ENCODE results near the gene TMEM178B.
A peak's percentile ranks its signal among the peaks of the same experiment; 100 is the strongest.

The TMEM178B gene

DNA sequence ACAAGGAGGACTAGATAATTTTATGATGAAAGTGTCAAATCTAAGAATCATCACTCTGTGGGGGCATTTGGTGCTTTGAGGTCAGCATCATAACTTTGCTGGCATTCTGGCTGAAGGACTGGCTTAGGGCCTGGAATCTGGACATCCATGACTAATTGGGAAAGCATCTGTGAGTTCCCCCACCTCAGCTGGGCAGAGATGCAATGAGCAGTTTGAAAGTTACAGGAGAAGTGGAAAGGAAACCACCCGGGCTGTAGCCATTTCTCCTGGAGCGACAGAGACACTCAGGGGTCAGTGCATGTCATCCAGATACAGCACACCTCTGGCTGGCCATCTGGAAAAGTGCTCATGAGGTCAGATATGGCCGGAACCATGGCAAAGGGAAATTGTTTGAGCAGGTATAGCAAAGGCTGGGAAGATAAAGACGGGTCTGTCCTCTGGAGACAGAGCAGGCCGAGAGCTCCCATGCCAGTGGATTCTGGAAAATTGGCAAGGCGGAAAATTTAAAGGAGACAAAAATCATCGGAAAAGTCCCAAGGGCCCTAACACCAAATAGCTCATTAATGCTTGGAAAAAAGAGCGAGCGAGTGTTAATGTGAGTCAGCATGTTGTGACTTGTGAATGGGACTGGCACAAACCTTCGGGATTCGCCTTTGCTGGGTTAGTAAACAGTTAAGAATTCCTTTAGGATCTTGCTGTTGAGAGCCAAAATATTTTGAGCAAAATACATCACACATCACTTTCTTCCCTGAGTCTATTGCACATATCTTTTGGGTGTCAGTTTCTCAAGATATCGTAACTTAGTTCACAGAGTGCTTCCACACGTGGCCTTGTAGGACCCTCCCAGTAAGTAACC, 288.9 kb downstream of the TMEM178B start:
- H3K27ac ChIP-seq: peak overlapping the region in 1 of 2 donors; percentile 2
- H3K4me1 ChIP-seq: peaks cover 0 to 18% (median 5%) of the 10 kb centered on the region in 4 donors
- no peaks in the 10 kb centered on the region for H3K36me3 ChIP-seq
- no peak for DNase-seq
- H3K9me3 ChIP-seq: no peaks in the 10 kb centered on the region
- TF ChIP-seq, protein P1, sequence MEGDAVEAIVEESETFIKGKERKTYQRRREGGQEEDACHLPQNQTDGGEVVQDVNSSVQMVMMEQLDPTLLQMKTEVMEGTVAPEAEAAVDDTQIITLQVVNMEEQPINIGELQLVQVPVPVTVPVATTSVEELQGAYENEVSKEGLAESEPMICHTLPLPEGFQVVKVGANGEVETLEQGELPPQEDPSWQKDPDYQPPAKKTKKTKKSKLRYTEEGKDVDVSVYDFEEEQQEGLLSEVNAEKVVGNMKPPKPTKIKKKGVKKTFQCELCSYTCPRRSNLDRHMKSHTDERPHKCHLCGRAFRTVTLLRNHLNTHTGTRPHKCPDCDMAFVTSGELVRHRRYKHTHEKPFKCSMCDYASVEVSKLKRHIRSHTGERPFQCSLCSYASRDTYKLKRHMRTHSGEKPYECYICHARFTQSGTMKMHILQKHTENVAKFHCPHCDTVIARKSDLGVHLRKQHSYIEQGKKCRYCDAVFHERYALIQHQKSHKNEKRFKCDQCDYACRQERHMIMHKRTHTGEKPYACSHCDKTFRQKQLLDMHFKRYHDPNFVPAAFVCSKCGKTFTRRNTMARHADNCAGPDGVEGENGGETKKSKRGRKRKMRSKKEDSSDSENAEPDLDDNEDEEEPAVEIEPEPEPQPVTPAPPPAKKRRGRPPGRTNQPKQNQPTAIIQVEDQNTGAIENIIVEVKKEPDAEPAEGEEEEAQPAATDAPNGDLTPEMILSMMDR (IDR thresholded peaks at IDR 0.05): no peak
- H3K4me3 ChIP-seq: no peak overlapping the region
- H3K27me3 ChIP-seq: no peaks in the 10 kb centered on the region
- intact Hi-C loops (cut with DNase I; ENCODE audit: low total_unique reads): no loop called here

DNA sequence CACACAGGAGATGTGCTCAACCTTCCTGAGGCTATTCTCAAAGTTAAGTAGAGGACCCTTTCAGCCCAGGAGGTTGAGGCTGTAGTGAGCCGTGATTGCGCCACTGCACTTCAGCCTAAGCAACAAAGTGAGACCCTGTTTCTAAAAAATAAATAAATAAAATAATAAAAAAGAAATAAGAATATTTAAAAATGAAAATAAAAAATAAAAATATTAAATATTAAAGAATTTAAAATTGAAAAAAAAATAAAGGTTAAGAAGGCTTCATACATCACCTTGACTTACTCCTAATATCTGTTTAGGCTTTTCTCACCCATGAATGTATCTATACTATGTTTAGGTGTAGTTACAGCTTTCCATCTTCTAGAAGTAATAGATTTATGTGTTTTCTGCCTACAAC, 289.9 kb downstream of the TMEM178B start:
- intact Hi-C loops (cut with DNase I; ENCODE audit: low total_unique reads): no loop called here

DNA sequence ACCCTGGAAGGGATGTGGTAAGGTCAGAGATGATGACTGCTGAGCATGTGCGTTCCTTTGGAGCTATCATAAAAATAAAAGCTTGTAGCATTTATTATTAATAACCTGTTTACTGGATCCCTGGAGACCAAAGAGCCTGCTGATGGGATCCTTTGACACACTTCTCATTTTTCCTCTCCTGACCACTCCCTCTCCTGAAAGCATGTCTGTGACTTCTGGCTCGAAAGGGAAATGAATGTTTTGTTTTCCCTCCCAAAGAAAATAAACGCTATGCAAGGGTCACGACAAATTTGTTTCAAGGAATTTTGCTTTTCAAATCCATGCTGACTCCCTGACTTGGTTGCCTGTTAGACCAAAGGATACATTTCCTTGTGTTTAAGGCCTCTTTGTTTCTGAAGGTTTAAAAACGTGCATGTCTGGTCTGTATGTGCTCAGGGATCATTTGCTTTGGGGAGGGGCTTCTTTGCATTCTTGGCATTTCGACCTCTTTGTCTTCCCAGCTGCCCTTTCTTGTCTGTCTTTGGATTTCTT, 292.3 kb downstream of the TMEM178B start:
- intact Hi-C loops (cut with DNase I; ENCODE audit: low total_unique reads): no loop called here

More for the DNA sequence above, 289.9 kb downstream of the TMEM178B start:
- TF ChIP-seq, protein P1 (IDR thresholded peaks at IDR 0.05): no peak
- no peaks in the 10 kb centered on the region for H3K9me3 ChIP-seq
- no peaks in the 10 kb centered on the region for H3K27me3 ChIP-seq
- H3K27ac ChIP-seq: no peak overlapping the region
- H3K4me3 ChIP-seq: no peak overlapping the region
- DNase-seq: no peak
- no peaks in the 10 kb centered on the region for H3K36me3 ChIP-seq
- peaks cover 0 to 18% (median 5%) of the 10 kb centered on the region in 4 donors for H3K4me1 ChIP-seq

DNA sequence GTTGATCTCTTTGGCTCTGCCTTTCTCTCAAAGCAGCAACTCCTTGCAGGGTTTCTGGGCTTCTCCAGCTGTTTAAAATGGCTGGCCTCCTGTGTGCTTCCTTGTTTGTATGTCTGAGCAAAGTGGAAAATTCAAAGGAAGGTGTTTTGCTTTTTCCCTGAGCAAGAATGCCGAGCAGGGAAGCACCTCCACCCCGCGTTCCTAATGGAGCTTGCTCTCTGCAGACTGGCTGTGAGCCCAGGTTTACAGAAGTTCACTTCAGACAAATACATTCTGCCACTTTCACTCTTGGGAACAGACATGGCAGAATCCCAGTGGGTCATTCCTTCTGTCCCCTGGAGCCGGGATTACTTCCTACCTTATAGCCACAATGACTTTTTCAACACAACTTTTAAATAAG, 295.6 kb downstream of the TMEM178B start:
- H3K4me1 ChIP-seq: peaks cover 0 to 8% (median 0%) of the 10 kb centered on the region in 4 donors
- no peaks in the 10 kb centered on the region for H3K36me3 ChIP-seq
- H3K27me3 ChIP-seq: no peaks in the 10 kb centered on the region
- no peaks in the 10 kb centered on the region for H3K9me3 ChIP-seq
- intact Hi-C loops (cut with DNase I; ENCODE audit: low total_unique reads): no loop called here
- TF ChIP-seq, protein P1 (IDR thresholded peaks at IDR 0.05): no peak
- DNase-seq: no peak
- H3K4me3 ChIP-seq: no peak overlapping the region
- H3K27ac ChIP-seq: no peak overlapping the region

More for the DNA sequence above, 292.3 kb downstream of the TMEM178B start:
- Histone ChIP-seq H3K9me3 (no peaks in the 10 kb centered on the region), H3K4me1 (peaks cover 0 to 18% (median 5%) of the 10 kb centered on the region in 4 donors), H3K27me3 (no peaks in the 10 kb centered on the region), H3K4me3 (no peak overlapping the region), H3K27ac (no peak overlapping the region), H3K36me3 (no peaks in the 10 kb centered on the region)
- TF ChIP-seq, protein P1 (IDR thresholded peaks at IDR 0.05): no peak
- no peak for DNase-seq

DNA sequence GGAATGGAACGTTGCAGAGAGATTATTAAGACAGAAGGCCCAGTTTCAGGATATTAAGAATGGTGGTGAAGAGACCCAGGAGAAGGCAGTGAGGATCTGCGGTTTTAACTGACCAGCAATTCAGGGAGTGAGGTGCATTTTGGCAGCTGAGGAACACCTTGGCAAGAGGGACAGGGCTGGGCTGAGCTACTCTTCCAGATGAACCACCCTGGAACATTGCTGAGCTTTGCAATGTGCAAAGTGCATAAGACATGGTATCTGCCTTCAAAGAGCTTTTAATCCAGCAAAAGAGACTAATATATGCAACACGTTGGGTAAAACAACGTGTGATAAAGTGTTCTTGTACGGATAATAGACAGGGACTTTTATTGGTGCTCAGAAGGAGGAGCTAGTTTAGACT, 296.3 kb downstream of the TMEM178B start:
- Histone ChIP-seq H3K36me3 (no peaks in the 10 kb centered on the region), H3K4me1 (peaks cover 0 to 8% (median 0%) of the 10 kb centered on the region in 4 donors), H3K4me3 (no peak overlapping the region), H3K9me3 (no peaks in the 10 kb centered on the region), H3K27me3 (no peaks in the 10 kb centered on the region), H3K27ac (no peak overlapping the region)
- intact Hi-C loops (cut with DNase I; ENCODE audit: low total_unique reads): no loop called here
- DNase-seq: no peak
- TF ChIP-seq, protein P1 (IDR thresholded peaks at IDR 0.05): no peak
